Fibroblast of skin of back (primary cell): ENCODE results near the gene SDCCAG8.

Experiments
- DNase-seq: peaks from one replicate; pipeline ENCODE4 v3.0.0-alpha.2; 2013

Gene SDCCAG8

GRCh38 chr1:243286409-243287122 is 30.7 kb downstream of the SDCCAG8 start:
- DNase-seq: peak; percentile 38

GRCh38 chr1:243287123-243287460 is 31.3 kb downstream of the SDCCAG8 start:
- DNase-seq: peak; percentile 36

GRCh38 chr1:243287652-243288051 is 31.8 kb downstream of the SDCCAG8 start:
- DNase-seq: peak; percentile 92

GRCh38 chr1:243288062-243288461 is 32.2 kb downstream of the SDCCAG8 start:
- DNase-seq: no peak

GRCh38 chr1:243291292-243291691 is 35.5 kb downstream of the SDCCAG8 start:
- peak; percentile 79 for DNase-seq

- DNase-seq: no peak
Observed at GRCh38 chr1:243292117-243292516, 36.3 kb downstream of the SDCCAG8 start.

- DNase-seq: no peak
Observed at GRCh38 chr1:243293941-243294722, 38.3 kb downstream of the SDCCAG8 start.

GRCh38 chr1:243294723-243295121 is 38.9 kb downstream of the SDCCAG8 start:
- DNase-seq: peak; percentile 70

- DNase-seq: no peak
Observed at GRCh38 chr1:243299069-243299468, 43.2 kb downstream of the SDCCAG8 start.

- no peak for DNase-seq
Observed at GRCh38 chr1:243301059-243301458, 45.2 kb downstream of the SDCCAG8 start.

- no peak for DNase-seq
Observed at GRCh38 chr1:243311809-243312208, 56.0 kb downstream of the SDCCAG8 start.

- DNase-seq: no peak
Observed at GRCh38 chr1:243312952-243313634, 57.3 kb downstream of the SDCCAG8 start.

GRCh38 chr1:243313635-243314536 is 58.0 kb downstream of the SDCCAG8 start:
- DNase-seq: no peak

GRCh38 chr1:243315455-243315854 is 59.6 kb downstream of the SDCCAG8 start:
- no peak for DNase-seq

- DNase-seq: no peak
Observed at GRCh38 chr1:243315893-243316292, 60.1 kb downstream of the SDCCAG8 start.

- no peak for DNase-seq
Observed at GRCh38 chr1:243316366-243316989, 60.6 kb downstream of the SDCCAG8 start.

GRCh38 chr1:243320224-243320623 is 64.4 kb downstream of the SDCCAG8 start:
- DNase-seq: peak; percentile 8

- DNase-seq: no peak
Observed at GRCh38 chr1:243322326-243322725, 66.5 kb downstream of the SDCCAG8 start.

GRCh38 chr1:243323491-243323890 is 67.7 kb downstream of the SDCCAG8 start:
- DNase-seq: no peak

- DNase-seq: peak; percentile 78
Observed at GRCh38 chr1:243325305-243325890, 69.6 kb downstream of the SDCCAG8 start.

- DNase-seq: no peak
Observed at GRCh38 chr1:243332440-243332839, 76.6 kb downstream of the SDCCAG8 start.

- DNase-seq: no peak
Observed at GRCh38 chr1:243335292-243335691, 79.5 kb downstream of the SDCCAG8 start.
